Psoas muscle (tissue), 8 donors: Measurements from ENCODE around the gene RBMS2. TPM values are rescaled to one million over a fixed set of nuclear protein-coding genes. Genes with fewer than 3 reads are reported as not detected.

Experiments
- ATAC-seq, 4 donors: fragments of 200-7000 bp; cut with Tn5 transposase; one replicate each; pipeline ENCODE4 v1.9.1; 2020; ENCODE audit warnings: moderate library complexity in 3 of 4, mild to moderate bottlenecking in 2 of 4
- DNase-seq, 2 donors: peaks; one replicate each; pipeline ENCODE4 v3.0.0-alpha.2; 2020
- H3K27ac ChIP-seq: fragments of 200-600 bp; one replicate; pipeline ENCODE4 v1.8.0; 2022
- H3K27me3 ChIP-seq, 3 donors: fragments of 200-600 bp in 1 of 3; one replicate each; pipeline versions ENCODE4 v1.6.1 to v1.8.0; 2013 to 2022; ENCODE audit warnings: low read length in 2 of 3, mild to moderate bottlenecking in 2 of 3, moderate library complexity in 1 of 3; ENCODE audit not compliant: insufficient read depth in 3 of 3
- H3K36me3 ChIP-seq, 2 donors: fragments of 200-600 bp in 1 of 2; one replicate each; pipeline versions ENCODE4 v1.6.1 to v1.8.0; 2013 to 2022; ENCODE audit warnings: low read depth in 1 of 2, mild to moderate bottlenecking in 1 of 2, moderate library complexity in 1 of 2; ENCODE audit not compliant: insufficient read depth in 1 of 2
- H3K4me1 ChIP-seq: fragments of 200-600 bp; one replicate; pipeline ENCODE4 v1.8.0; 2022
- H3K4me3 ChIP-seq: fragments of 200-600 bp; one replicate; pipeline ENCODE4 v1.8.0; 2022; ENCODE audit warnings: mild to moderate bottlenecking
- H3K9me3 ChIP-seq: fragments of 200-600 bp; one replicate; pipeline ENCODE4 v1.8.0; 2022
- CTCF ChIP-seq: fragments of 200-600 bp; IDR thresholded peaks from one replicate; pipeline ENCODE4 v1.8.0; 2022; ENCODE audit warnings: antibody characterized with exemption
- WGBS, 3 donors: extraction: QIAGEN DNeasy Blood & Tissue Kit; methylation state at CpG; one replicate each; pipeline versions ENCODE4 v1.1.6 to v1.1.7; 2013; 5-methylcytosine and 5-hydroxymethylcytosine counted together
- intact Hi-C, 2 donors: fragments of 100-400 bp; cut with DNase I; formaldehyde crosslinking; loops; one replicate each; pipeline versions ENCODE4 v1.11.0 to v1.14.2; 2022
- polyA plus RNA-seq, 3 donors: library from polyadenylated mRNA; stranded (reverse); fragments of 200-250 nt; gene quantifications; one replicate each; pipeline ENCODE4 v1.2.3, GENCODE V29; 2013
- total RNA-seq, 4 donors: library from RNA; stranded (reverse); fragmentation: NEBNext Ultra II Directional in 2 of 4; extraction: Animal tissue kit (Norgen Biotek cat#: 25700) in 2 of 4; gene quantifications; one replicate each; pipeline versions ENCODE4 v1.2.1 to v1.2.4, GENCODE V29; 2021 to 2023
- donor health status: healthy with polysubstance abuse.
- donor health status: DM: no; HTN: no; CAD: no; lungs with moderate emphysema.
- donor health status: Bipolar disorder and iron deficiency.
- donor health status: healthy.
- donor health status: DM: yes; HTN: yes; CAD: no.
- donor health status: DM: no; HTN: no; CAD: no.
- donor health status: DM: no; HTN: no; CAD: no.
- donor health status: DM: yes; HTN: yes; CAD: no.

RBMS2 gene
- total and polyA plus RNA-seq, 7 donors: 3.0 to 20.5 (median 11.8) TPM

GRCh38 chr12:56522411-56523193, 982 bp downstream of the RBMS2 start:
- H3K36me3 ChIP-seq: no peaks in the 10 kb centered on the region
- no peak for DNase-seq
- peak overlapping the region; percentile 71 for H3K4me3 ChIP-seq
- intact Hi-C loops: loop anchor here in 1 of 2 donors (5.0 kb wide), 1 partner anchor 110 kb away; the partner anchor contains the start of gene BAZ2A
- H3K4me1 ChIP-seq: no peaks in the 10 kb centered on the region
- 17 to 32% (median 22%) methylated on average over 4 of the region's 4 CpGs for WGBS, 3 donors
- no peak for TF ChIP-seq CTCF
- no peaks in the 10 kb centered on the region for H3K27me3 ChIP-seq
- peak in 2 of 4 donors; percentile 18 to 19 for ATAC-seq
- peak overlapping the region; percentile 77 for H3K27ac ChIP-seq
- H3K9me3 ChIP-seq: no peaks in the 10 kb centered on the region

- Histone ChIP-seq H3K36me3 (no peaks in the 10 kb centered on the region), H3K9me3 (no peaks in the 10 kb centered on the region), H3K27me3 (no peaks in the 10 kb centered on the region), H3K27ac (no peak overlapping the region), H3K4me1 (no peaks in the 10 kb centered on the region), H3K4me3 (no peak overlapping the region)
- intact Hi-C loops: no loop called here
- 80 to 95% (median 92%) methylated on average over 1 of the region's 1 CpG for WGBS, 3 donors
- ATAC-seq (no peak), DNase-seq (no peak)
- TF ChIP-seq CTCF: no peak
These were observed 7.2 kb downstream of the RBMS2 start for GRCh38 chr12:56528846-56529245.

- TF ChIP-seq CTCF: no peak
- 87 to 93% (median 90%) methylated on average over 4 of the region's 4 CpGs for WGBS, 3 donors
- no peaks in the 10 kb centered on the region for H3K9me3 ChIP-seq
- H3K4me3 ChIP-seq: no peak overlapping the region
- DNase-seq (no peak), ATAC-seq (no peak)
- no peak overlapping the region for H3K27ac ChIP-seq
- intact Hi-C loops: no loop called here
- no peaks in the 10 kb centered on the region for H3K36me3 ChIP-seq
- H3K4me1 ChIP-seq: no peaks in the 10 kb centered on the region
- no peaks in the 10 kb centered on the region for H3K27me3 ChIP-seq
These were observed 8.0 kb downstream of the RBMS2 start for GRCh38 chr12:56529656-56530055.

GRCh38 chr12:56530390-56531055, 8.9 kb downstream of the RBMS2 start:
- DNase-seq (no peak), ATAC-seq (no peak)
- 66 to 79% (median 71%) methylated on average over 7 of the region's 7 CpGs for WGBS, 3 donors
- H3K9me3 ChIP-seq: no peaks in the 10 kb centered on the region
- H3K4me3 ChIP-seq: no peak overlapping the region
- no peaks in the 10 kb centered on the region for H3K36me3 ChIP-seq
- H3K27ac ChIP-seq: no peak overlapping the region
- no peaks in the 10 kb centered on the region for H3K27me3 ChIP-seq
- H3K4me1 ChIP-seq: no peaks in the 10 kb centered on the region
- no peak for TF ChIP-seq CTCF
- intact Hi-C loops: no loop called here
